Fibroblast of peridontal ligament (primary cell): Measurements from ENCODE around the gene RPL13.

ENCODE experiments used
- DNase-seq: peaks from one replicate; pipeline ENCODE4 v3.0.0-alpha.2; 2010; ENCODE audit errors: extremely low read depth

Gene RPL13

GRCh38 chr16:89598199-89598598, 37.7 kb downstream of the RPL13 start:
- peak; percentile 52 for DNase-seq

GRCh38 chr16:89599451-89599858, 39.0 kb downstream of the RPL13 start:
- no peak for DNase-seq

DNA sequence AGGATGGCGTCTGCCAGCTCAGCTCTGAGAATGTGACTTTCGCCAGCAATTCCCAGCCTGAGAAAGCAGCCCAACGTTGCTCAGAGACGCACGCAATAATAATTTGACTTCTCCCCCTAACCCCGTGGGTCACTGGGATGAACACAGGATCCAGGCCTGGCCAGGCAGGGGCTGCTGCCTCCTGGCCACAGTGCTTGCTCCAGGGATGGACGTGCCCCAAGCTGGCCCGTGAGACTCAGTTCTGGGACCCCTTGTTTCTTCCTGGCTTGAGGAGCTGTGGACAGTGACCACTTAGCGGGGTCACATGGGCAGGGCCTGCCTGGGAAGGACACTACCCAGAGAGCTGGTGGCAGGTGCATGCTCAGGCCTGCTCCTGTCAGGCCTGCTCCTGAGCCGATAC, 39.4 kb downstream of the RPL13 start:
- no peak for DNase-seq

GRCh38 chr16:89600427-89600826, 39.9 kb downstream of the RPL13 start:
- no peak for DNase-seq

- DNase-seq = no peak
These were observed 40.5 kb downstream of the RPL13 start for GRCh38 chr16:89600956-89601355.

GRCh38 chr16:89601906-89602272, 41.4 kb downstream of the RPL13 start:
- DNase-seq = no peak

DNA sequence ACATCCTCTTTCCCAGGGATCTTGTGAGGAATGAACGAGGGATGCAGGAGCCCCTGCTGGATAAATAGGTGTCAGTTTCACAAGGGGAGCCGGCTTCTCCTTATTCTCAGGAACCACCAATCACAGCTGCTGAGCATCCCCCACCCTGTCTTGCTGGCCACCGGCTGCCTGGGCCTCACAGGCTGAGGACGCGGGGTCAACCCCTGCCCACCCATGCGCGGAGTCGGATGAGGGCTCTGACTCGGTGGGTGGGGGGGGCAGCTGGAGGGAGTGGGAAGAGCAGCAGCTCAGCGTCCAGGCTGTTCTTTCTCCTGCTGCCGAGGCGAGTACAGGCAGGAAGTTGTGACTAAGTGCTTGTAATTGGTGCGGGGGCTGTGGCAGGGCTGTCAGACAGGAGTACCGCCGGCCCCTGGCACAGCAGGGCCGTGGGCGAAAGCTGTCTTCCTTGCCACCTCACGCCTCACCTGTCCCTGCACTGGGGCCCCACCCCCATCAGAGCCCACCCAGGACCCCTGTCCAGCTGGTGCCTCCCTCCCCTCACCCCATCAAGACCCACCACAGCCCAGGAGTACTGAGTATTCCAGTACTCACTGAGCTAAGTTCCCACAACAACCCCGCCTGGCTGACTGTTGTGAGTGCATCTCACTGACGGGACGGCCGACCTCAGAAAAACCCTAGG, 41.9 kb downstream of the RPL13 start:
- DNase-seq = peak; percentile 48

DNA sequence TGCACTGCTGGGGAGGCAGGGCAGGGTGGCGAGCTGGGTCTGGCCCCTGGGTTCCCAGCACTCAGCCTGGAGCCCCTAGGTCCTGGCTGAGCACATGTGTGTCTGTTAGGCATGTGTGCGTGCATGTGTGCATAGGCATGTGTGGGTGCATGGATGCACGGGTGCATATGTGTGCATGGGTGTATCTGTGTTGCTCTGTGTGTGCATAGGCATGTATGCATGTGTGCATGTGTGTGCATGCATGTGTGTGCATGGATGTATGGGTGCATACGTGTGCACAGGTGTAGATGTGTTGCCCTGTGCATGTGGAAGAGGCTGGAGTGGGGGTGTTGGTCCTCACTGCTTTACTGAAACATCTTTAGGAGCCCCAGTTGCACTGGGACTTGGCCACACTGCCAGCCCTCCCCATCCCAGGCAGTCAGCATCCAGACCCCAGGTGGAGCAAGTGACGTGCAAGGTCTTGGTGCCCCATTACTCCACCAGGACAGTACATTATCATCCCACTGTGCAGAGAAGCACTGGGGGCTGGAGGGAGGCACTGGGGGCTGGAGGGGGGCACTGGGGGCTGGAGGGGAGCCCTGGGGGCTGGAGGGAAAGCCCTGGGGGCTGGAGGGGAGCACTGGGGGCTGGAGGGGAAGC, 42.6 kb downstream of the RPL13 start:
- no peak for DNase-seq

GRCh38 chr16:89604764-89605163, 44.3 kb downstream of the RPL13 start:
- no peak for DNase-seq

GRCh38 chr16:89605186-89605970, 44.9 kb downstream of the RPL13 start:
- no peak for DNase-seq

DNA sequence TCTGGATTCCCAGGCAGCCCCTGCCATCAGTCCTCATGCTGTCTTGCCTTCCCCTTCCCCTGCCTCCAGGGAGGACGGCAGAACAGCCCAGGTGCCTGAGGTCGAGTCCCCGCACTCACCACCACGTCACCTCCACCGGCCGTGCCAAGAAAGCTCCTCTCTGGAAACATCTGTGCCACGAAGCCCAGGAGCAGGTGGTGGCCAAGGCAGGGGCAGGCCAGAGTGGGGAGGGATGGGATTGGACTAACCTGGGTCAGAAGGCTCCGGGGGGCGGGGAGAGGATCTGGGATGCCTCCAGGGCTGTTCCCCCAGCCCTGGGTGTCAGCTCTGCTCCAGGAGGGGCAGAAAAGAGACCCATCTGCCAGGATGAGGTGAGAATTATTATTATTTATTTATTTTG, 45.5 kb downstream of the RPL13 start:
- DNase-seq = no peak

- DNase-seq = no peak
These were observed 47.0 kb downstream of the RPL13 start for GRCh38 chr16:89607453-89607852.

GRCh38 chr16:89607937-89608740, 47.7 kb downstream of the RPL13 start:
- no peak for DNase-seq

DNA sequence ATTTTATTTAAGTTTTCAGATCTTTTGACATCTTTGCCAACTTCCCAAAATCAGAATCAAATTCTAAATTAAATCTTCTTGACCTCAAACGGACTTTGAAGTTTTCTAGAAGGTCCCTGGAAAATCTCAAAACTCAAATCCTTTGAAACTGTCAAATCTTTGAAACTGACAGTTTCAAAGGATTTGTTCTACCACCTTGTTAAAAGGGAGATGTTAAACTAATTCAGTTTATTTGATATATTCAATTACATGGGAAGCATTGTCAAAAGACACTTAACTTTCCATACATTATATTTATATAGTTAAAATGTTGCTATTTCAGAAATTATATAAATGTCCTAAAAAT, 49.6 kb downstream of the RPL13 start:
- DNase-seq = no peak

DNA sequence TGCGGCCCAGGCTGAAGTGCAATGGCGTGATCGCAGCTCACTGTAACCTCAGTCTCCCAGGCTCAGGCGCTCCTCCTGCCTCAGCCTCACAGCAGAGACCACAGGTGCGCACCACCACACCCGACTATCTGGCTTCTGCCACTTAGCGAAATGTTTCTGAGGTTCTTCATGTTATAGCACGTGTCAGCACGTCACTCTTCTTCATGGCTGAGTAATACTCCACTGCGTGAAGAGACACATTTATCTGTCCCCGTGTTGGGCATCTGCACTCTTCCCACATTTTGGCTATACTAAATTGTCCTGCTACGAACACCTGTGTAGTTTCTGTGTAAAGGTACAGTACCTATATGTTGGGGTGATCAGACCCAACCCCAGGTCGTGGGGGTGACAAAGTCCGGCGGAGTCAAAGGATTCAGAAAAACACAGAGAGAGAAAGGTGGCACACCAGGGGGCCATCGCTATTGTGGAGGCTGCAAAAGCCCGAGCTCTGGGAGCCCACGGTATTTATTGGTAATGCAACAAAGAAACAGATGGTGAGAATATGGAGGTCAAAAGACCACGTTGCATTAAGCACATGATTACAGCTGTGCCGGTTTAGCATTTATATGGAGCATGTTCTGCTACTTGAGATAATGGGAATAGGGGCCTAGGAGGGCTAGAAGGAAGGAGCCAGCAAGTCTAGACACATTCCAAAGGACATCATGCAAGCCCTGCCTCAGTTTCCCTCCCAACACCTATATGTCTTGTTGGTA, 52.1 kb downstream of the RPL13 start:
- no peak for DNase-seq

DNA sequence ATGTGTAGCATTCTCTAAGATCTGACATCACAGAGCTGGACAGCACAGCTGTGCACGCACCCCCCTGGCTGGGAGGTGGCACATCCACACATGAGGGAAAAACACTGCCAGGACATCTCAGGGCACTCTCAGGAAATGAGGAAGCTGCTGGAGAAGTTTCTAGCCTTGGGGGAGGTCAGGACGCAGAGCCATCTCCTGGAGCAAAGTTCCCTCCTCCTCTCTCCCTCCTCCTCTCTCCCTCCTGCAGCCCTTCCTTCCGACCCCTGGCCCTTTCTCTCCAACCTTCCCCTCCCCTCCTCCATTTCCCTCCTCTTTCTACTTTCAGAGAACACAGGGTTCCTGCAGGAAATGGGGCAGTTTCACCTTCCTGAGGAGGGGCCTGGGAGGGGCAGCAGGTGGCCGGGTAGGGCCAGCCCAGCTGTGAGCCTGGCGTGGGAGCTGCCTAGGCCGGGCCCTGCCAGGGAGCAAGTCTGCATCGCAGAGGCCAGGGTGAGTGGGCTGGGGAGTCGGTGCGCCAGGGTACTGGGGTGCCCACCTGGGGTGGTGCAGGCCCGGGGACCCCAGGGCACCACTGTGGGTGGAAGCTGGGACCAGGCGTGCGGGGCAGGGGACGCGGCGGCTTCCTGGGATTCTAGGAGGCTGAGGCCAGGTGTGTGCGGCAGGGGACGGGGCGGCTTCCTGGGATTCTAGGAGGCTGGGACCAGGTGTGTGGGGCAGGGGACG, 52.9 kb downstream of the RPL13 start, which contains the start of gene DPEP1:
Gene DPEP1, plus strand, starts transcription at position 412 of the 723 bp plus-strand sequence. CDS start 16,769 bp downstream, outside the sequence.
- no peak for DNase-seq

GRCh38 chr16:89613954-89614459, 53.5 kb downstream of the RPL13 start:
- DNase-seq = no peak
